ENCODE results near the gene CLCNKB. TPM values are rescaled to one million over a fixed set of nuclear protein-coding genes. Genes with fewer than 3 reads are reported as not detected.

The CLCNKB gene
- total and polyA plus RNA-seq, 2 experiments from 2014 or later, result 1.3 to 1.9 TPM

GRCh38 chr1:16076865-16077238 lies 33.3 kb downstream of the CLCNKB start:
- Mint-ChIP-seq H3K27ac (no peak overlapping the region), H3K36me3 (ENCODE audit: low read depth) (no peaks in the 10 kb centered on the region), H3K27me3 (ENCODE audit: insufficient read depth, low read depth, poor library complexity) (peaks cover 32% of the 10 kb centered on the region), H3K4me3 (no peak overlapping the region), H3K4me1 (peaks cover 13% of the 10 kb centered on the region), H3K9me3 (no peaks in the 10 kb centered on the region; the same call in 2 of the 3 replicates)
- H3K27ac ChIP-seq (ENCODE audit: low read depth), result no peak overlapping the region
- H4K20me1 ChIP-seq (replicated peaks; ENCODE audit: insufficient read depth), result 0 out of 2 replicates have a peak, but pooled peaks cover 3% of the 10 kb centered on the region
- peaks cover 6% of the 10 kb centered on the region; the same call in 1 of the 2 replicates for H3K4me1 ChIP-seq (ENCODE audit: insufficient read depth)
- H3K79me2 ChIP-seq (replicated peaks; ENCODE audit: insufficient read depth), result no peaks in the 10 kb centered on the region
- no peak overlapping the region for H2AFZ ChIP-seq
- no peaks in the 10 kb centered on the region for H3K9me2 ChIP-seq (ENCODE audit: insufficient read depth)
- H3F3A ChIP-seq (replicated peaks; ENCODE audit: low read depth), result no peaks in the 10 kb centered on the region
- H3K27me3 ChIP-seq (ENCODE audit: insufficient read depth), result peaks cover 41% of the 10 kb centered on the region
- H3K36me3 ChIP-seq (ENCODE audit: insufficient read depth), result no peaks in the 10 kb centered on the region
- no peak overlapping the region for H3K4me3 ChIP-seq
- no peak overlapping the region for H3K4me2 ChIP-seq
- no peak for TF ChIP-seq EZH2 (IDR thresholded peaks at IDR 0.05; ENCODE audit: low read depth, unreplicated experiment)
- no peak for TF ChIP-seq ETS1 (IDR thresholded peaks at IDR 0.05)
- TF ChIP-seq JUNB (IDR thresholded peaks at IDR 0.05; ENCODE audit: unreplicated experiment), result no peak
- no peak for TF ChIP-seq CREB1 (CRISPR knock-in tag; IDR thresholded peaks at IDR 0.05; ENCODE audit: low read depth)
- TF ChIP-seq ZNF462 (CRISPR knock-in tag; IDR thresholded peaks at IDR 0.05), result no peak
- TF ChIP-seq ZNF331 (CRISPR knock-in tag; IDR thresholded peaks at IDR 0.05; ENCODE audit: low read depth), result no peak
- TF ChIP-seq, protein P1, sequence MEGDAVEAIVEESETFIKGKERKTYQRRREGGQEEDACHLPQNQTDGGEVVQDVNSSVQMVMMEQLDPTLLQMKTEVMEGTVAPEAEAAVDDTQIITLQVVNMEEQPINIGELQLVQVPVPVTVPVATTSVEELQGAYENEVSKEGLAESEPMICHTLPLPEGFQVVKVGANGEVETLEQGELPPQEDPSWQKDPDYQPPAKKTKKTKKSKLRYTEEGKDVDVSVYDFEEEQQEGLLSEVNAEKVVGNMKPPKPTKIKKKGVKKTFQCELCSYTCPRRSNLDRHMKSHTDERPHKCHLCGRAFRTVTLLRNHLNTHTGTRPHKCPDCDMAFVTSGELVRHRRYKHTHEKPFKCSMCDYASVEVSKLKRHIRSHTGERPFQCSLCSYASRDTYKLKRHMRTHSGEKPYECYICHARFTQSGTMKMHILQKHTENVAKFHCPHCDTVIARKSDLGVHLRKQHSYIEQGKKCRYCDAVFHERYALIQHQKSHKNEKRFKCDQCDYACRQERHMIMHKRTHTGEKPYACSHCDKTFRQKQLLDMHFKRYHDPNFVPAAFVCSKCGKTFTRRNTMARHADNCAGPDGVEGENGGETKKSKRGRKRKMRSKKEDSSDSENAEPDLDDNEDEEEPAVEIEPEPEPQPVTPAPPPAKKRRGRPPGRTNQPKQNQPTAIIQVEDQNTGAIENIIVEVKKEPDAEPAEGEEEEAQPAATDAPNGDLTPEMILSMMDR (conservative IDR thresholded peaks at IDR 0.05; ENCODE audit: low read depth in 2 of 2), result no peak
- no peak for TF ChIP-seq EZH2phosphoT487 (IDR thresholded peaks at IDR 0.05; ENCODE audit: unreplicated experiment)
- TF ChIP-seq REST (IDR thresholded peaks at IDR 0.05; ENCODE audit: unreplicated experiment), result no peak
- TF ChIP-seq POLR2AphosphoS5 (IDR thresholded peaks at IDR 0.05; ENCODE audit: low read depth), result no peak
- no peak for TF ChIP-seq NANOG (IDR thresholded peaks at IDR 0.05; ENCODE audit: borderline replicate concordance)
- no peak for TF ChIP-seq ZNF114 (CRISPR knock-in tag; IDR thresholded peaks at IDR 0.05)
- no peak for TF ChIP-seq STAT1 (IDR thresholded peaks at IDR 0.05; ENCODE audit: unreplicated experiment)
- no peak for ATAC-seq
- DNase-seq (ENCODE audit: low spot score), result no peak
